Ascending aorta (tissue), 2 donors: ENCODE data around the gene CSNK2A3. TPM values are rescaled to one million over a fixed set of nuclear protein-coding genes. Genes with fewer than 3 reads are reported as not detected.
A peak's percentile ranks its signal among the peaks of the same experiment; 100 is the strongest.

Experiments used
- DNase-seq, 2 donors: peaks; one replicate each; pipeline ENCODE4 v3.0.0-alpha.2; 2019; ENCODE audit warnings: low spot score in 2 of 2
- H3K27ac ChIP-seq, 2 donors: fragments of 200-600 bp; sonication (generic); one replicate each; pipeline ENCODE4 v1.5.1; 2016 to 2017; ENCODE audit warnings: mild to moderate bottlenecking in 1 of 2
- H3K27me3 ChIP-seq: fragments of 200-600 bp; sonication (generic); one replicate; pipeline ENCODE4 v1.5.1; 2017
- H3K36me3 ChIP-seq, 2 donors: fragments of 200-600 bp; sonication (generic); one replicate each; pipeline ENCODE4 v1.5.1; 2016
- H3K4me1 ChIP-seq, 2 donors: fragments of 200-600 bp; sonication (generic); one replicate each; pipeline ENCODE4 v1.5.1; 2016 to 2017; ENCODE audit warnings: mild to moderate bottlenecking in 1 of 2
- H3K4me3 ChIP-seq, 2 donors: fragments of 200-600 bp; sonication (generic); one replicate each; pipeline ENCODE4 v1.5.1; 2016 to 2017; ENCODE audit warnings: mild to moderate bottlenecking in 1 of 2
- H3K9me3 ChIP-seq, 2 donors: fragments of 200-600 bp; sonication (generic); one replicate each; pipeline ENCODE4 v1.5.1; 2016
- intact Hi-C: fragments of 100-400 bp; cut with DNase I; formaldehyde crosslinking; loops from one replicate; pipeline ENCODE4 v1.15.1; 2023
- total RNA-seq: library from RNA; depleted of rRNA; stranded (reverse); fragments of >200 nt; gene quantifications from one replicate; pipeline ENCODE4 v1.1.0, GENCODE V29; 2016
- TF ChIP-seq, protein P1 (sequence below), 3 experiments: fragments of 200-600 bp in 2 of 3; fragments of 450-650 bp in 1 of 3; sonication (generic) in 2 of 3; IDR thresholded peaks; one replicate each; pipeline ENCODE4 v1.5.1; 2016 to 2019; ENCODE audit warnings: antibody characterized with exemption in 3 of 3, mild to moderate bottlenecking in 1 of 3, moderate library complexity in 1 of 3

Gene CSNK2A3
- total RNA-seq, 1 donor from 2014 or later = 0.53 TPM

DNA sequence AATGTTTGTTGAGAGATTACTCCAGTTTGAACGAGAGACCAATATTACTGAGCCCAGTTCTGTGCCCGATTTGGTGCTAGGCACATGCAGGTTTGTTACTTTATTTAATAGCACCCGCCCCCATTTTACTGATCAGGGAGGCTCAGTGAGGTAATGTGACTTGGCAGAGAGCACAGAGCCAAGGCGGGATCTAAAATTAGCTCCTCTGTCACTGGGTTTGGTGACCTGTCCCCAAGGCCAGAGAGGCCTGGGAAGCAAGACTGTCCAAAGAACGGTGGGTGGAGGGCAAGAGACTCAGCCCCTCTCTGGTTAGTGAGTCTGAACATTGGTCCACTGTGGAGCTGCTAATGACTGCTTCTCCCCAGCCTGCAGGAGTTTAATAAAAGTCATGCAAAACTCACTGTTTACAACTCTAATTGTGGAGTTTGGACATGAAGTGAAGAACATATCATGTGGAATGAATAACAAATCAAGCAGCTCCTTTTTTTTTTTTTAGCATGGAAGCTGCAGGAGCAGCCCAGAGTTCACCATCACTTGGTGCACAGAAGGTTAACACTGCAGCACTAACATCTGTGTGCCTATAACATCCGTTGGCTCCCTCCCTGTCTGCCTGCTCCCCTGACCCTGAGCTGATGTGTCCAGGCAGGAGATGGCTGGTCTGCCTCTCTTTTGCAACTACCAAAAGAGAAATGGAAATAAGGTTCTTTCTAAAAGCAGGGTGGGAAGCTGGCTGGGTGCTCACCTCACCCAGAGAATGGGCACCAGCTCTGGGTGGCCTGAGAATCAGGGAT, 39.0 kb downstream of the CSNK2A3 start:
- Histone ChIP-seq H3K4me3 (no peak overlapping the region), H3K36me3 (no peaks in the 10 kb centered on the region), H3K27me3 (no peaks in the 10 kb centered on the region), H3K9me3 (no peaks in the 10 kb centered on the region), H3K27ac (peak overlapping the region; percentile 28 to 78), H3K4me1 (peaks cover 9 to 19% of the 10 kb centered on the region in 2 donors)
- intact Hi-C loops = loop anchor here (10.0 kb wide), 1 partner anchor 791 kb away; no protein-coding TSS in a partner anchor
- TF ChIP-seq, protein P1, sequence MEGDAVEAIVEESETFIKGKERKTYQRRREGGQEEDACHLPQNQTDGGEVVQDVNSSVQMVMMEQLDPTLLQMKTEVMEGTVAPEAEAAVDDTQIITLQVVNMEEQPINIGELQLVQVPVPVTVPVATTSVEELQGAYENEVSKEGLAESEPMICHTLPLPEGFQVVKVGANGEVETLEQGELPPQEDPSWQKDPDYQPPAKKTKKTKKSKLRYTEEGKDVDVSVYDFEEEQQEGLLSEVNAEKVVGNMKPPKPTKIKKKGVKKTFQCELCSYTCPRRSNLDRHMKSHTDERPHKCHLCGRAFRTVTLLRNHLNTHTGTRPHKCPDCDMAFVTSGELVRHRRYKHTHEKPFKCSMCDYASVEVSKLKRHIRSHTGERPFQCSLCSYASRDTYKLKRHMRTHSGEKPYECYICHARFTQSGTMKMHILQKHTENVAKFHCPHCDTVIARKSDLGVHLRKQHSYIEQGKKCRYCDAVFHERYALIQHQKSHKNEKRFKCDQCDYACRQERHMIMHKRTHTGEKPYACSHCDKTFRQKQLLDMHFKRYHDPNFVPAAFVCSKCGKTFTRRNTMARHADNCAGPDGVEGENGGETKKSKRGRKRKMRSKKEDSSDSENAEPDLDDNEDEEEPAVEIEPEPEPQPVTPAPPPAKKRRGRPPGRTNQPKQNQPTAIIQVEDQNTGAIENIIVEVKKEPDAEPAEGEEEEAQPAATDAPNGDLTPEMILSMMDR (IDR thresholded peaks at IDR 0.05) = no peak
- peak in 1 of 2 donors; percentile 67 for DNase-seq

DNA sequence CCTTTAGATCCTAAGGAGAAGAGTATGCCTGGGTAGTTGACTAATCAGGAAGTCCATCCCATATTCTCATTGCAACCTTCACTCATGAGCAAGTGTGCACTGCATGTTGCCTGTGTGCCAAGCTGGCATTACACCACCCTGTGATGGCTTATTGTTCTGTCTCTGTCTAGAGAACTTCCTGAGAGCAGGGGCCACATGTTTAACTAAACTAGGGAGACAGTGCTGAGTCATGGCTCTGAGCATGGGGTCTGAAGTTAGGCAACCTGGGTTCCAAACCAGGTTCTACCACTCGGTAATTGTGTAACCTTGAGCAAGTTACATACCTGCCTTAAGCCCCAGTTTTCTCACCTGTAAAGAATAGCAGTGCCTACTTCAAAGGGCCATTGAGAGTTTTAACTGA, 39.6 kb downstream of the CSNK2A3 start:
- no peak overlapping the region for H3K4me3 ChIP-seq
- H3K9me3 ChIP-seq = no peaks in the 10 kb centered on the region
- TF ChIP-seq, protein P1 (IDR thresholded peaks at IDR 0.05) = no peak
- peaks cover 9 to 19% of the 10 kb centered on the region in 2 donors for H3K4me1 ChIP-seq
- DNase-seq = peak; percentile 16 to 70
- intact Hi-C loops = loop anchor here (10.0 kb wide), 1 partner anchor 791 kb away; no protein-coding TSS in a partner anchor
- no peaks in the 10 kb centered on the region for H3K36me3 ChIP-seq
- peak overlapping the region; percentile 28 to 78 for H3K27ac ChIP-seq
- no peaks in the 10 kb centered on the region for H3K27me3 ChIP-seq

DNA sequence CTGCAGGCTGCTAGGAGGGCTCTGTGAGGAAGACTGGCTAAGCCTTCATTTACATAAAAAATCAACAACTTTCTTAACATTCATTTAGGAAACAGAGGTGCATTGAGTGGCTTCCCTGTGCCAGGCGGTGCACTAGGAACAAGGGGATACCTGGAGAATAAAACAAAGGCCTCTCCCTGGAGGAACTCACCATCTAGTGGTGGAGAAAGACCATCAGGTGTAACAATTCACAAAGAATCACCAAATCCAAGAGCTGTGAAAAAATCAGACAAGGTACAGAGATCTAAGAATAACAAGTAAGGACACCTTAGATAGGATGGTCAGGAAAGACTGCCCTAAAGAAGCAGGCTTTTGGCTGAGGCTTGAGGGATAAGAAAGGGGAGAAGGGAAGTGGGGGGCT, 40.3 kb downstream of the CSNK2A3 start:
- no peak overlapping the region for H3K4me3 ChIP-seq
- no peak for DNase-seq
- TF ChIP-seq, protein P1 (IDR thresholded peaks at IDR 0.05) = no peak
- no peaks in the 10 kb centered on the region for H3K9me3 ChIP-seq
- peak overlapping the region in 1 of 2 donors; percentile 28 for H3K27ac ChIP-seq
- H3K27me3 ChIP-seq = no peaks in the 10 kb centered on the region
- peaks cover 0 to under 1% of the 10 kb centered on the region in 2 donors for H3K36me3 ChIP-seq
- intact Hi-C loops = loop anchor here (10.0 kb wide), 1 partner anchor 792 kb away; no protein-coding TSS in a partner anchor
- peaks cover 9 to 19% of the 10 kb centered on the region in 2 donors for H3K4me1 ChIP-seq

DNA sequence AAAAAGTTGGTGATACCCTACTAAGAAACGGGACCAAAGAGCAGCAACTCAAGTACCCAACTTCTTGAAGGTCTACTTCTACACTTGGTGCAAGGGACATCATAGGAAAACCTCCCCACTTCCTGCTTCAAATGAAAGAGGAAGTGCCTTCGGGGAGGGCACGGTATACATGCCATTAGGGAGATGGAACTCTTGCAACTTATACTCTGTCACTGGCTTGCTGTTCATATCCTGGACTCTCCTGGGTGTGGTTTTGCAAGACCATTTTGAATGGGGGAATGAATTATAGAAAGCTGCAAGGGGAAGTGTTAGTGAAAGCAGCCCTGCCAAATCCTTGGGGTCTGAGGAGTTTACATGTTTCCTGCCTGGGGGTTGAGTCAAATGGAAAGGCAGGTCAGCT, 41.9 kb downstream of the CSNK2A3 start:
- H3K4me1 ChIP-seq = peaks cover 9 to 19% of the 10 kb centered on the region in 2 donors
- no peak overlapping the region for H3K27ac ChIP-seq
- TF ChIP-seq, protein P1 (IDR thresholded peaks at IDR 0.05) = no peak
- no peaks in the 10 kb centered on the region for H3K27me3 ChIP-seq
- no peak overlapping the region for H3K4me3 ChIP-seq
- no peak for DNase-seq
- H3K36me3 ChIP-seq = peaks cover 0 to 2% of the 10 kb centered on the region in 2 donors
- intact Hi-C loops = loop anchor here (10.0 kb wide), 1 partner anchor 794 kb away; no protein-coding TSS in a partner anchor
- H3K9me3 ChIP-seq = no peaks in the 10 kb centered on the region

DNA sequence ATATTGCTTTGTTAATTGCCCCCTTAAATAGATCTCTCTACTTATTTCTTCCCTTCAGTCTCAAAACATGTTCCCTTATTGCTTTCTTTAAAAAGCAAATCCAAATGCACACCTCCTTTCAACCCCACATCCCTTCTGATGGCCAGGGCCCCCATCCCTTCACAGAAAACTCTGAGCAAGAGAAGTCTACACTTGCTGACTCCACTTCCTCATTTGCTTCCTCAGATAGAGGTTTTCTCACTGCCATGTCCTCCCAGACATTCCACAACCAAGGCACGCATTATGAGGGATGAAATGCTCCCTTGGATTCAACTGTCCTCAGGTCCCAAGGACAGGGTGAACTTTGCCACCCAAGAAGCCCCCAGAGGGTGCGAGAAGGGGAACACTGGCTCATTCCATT, 43.1 kb downstream of the CSNK2A3 start:
- H3K27me3 ChIP-seq = no peaks in the 10 kb centered on the region
- no peaks in the 10 kb centered on the region for H3K9me3 ChIP-seq
- H3K4me1 ChIP-seq = peaks cover 9 to 16% of the 10 kb centered on the region in 2 donors
- no peak for DNase-seq
- no peak overlapping the region for H3K27ac ChIP-seq
- H3K36me3 ChIP-seq = peaks cover 0 to 2% of the 10 kb centered on the region in 2 donors
- no peak overlapping the region for H3K4me3 ChIP-seq
- TF ChIP-seq, protein P1 (IDR thresholded peaks at IDR 0.05) = no peak
- intact Hi-C loops = loop anchor here (10.0 kb wide), 1 partner anchor 795 kb away; no protein-coding TSS in a partner anchor
